Astrocyte (in vitro differentiated cells and primary cell): Measurements from ENCODE around the gene C19orf44. TPM values are rescaled to one million over a fixed set of nuclear protein-coding genes. Genes with fewer than 3 reads are reported as not detected.

Experiments
- DNase-seq: peaks from one replicate; pipeline ENCODE4 v3.0.0-alpha.2; 2010; ENCODE audit warnings: low read depth
- FAIRE-seq: peaks from 2 replicates; lab custom pipeline; 2011; peaks lifted over from hg19 to GRCh38; lab: Jason Lieb, UNC
- H2AFZ ChIP-seq: 2 replicates; pipeline ENCODE4 v1.6.0; 2012; ENCODE audit warnings: low read depth, low read length, inconsistent platforms
- H3K27ac ChIP-seq: 2 replicates; pipeline ENCODE4 v1.5.1; 2011; ENCODE audit warnings: low read depth, low read length, inconsistent platforms
- H3K27me3 ChIP-seq: 2 replicates; pipeline ENCODE4 v1.6.0; 2011; ENCODE audit warnings: low read length, inconsistent platforms; ENCODE audit not compliant: insufficient read depth
- H3K36me3 ChIP-seq: 2 replicates; pipeline ENCODE4 v1.5.1; 2011; ENCODE audit warnings: low read length, inconsistent platforms; ENCODE audit not compliant: insufficient read depth
- H3K4me1 ChIP-seq: 2 replicates; pipeline ENCODE4 v1.5.1; 2011; ENCODE audit warnings: low read length, inconsistent platforms; ENCODE audit not compliant: insufficient read depth
- H3K4me2 ChIP-seq: 2 replicates; pipeline ENCODE4 v1.6.0; 2012; ENCODE audit warnings: low read length, inconsistent platforms
- H3K4me3 ChIP-seq: 2 replicates; pipeline ENCODE4 v1.5.1; 2011; ENCODE audit warnings: low read depth, mild to moderate bottlenecking, low read length, inconsistent platforms; ENCODE audit not compliant: insufficient read depth
- H3K79me2 ChIP-seq: 2 replicates; pipeline ENCODE4 v1.6.0; 2012; ENCODE audit warnings: mild to moderate bottlenecking, low read length, inconsistent platforms; ENCODE audit not compliant: insufficient read depth
- H3K9ac ChIP-seq: 2 replicates; pipeline ENCODE4 v1.6.0; 2012; ENCODE audit warnings: mild to moderate bottlenecking, low read length, inconsistent platforms
- H3K9me3 ChIP-seq: 2 replicates; pipeline ENCODE4 v1.5.1; 2012; ENCODE audit warnings: low read depth, mild to moderate bottlenecking, low read length, inconsistent platforms; ENCODE audit not compliant: insufficient read depth
- H4K20me1 ChIP-seq: 2 replicates; pipeline ENCODE4 v1.6.0; 2012; ENCODE audit warnings: low read length, inconsistent platforms; ENCODE audit not compliant: insufficient read depth
- H3K27ac Mint-ChIP-seq: one replicate; pipeline ENCODE4 v1.8.0; 2021; ENCODE audit warnings: mild to moderate bottlenecking, mixed read lengths; ENCODE audit not compliant: unreplicated experiment
- H3K27me3 Mint-ChIP-seq: one replicate; pipeline ENCODE4 v1.8.0; 2021; ENCODE audit warnings: low read depth, mixed read lengths; ENCODE audit not compliant: unreplicated experiment
- H3K36me3 Mint-ChIP-seq: one replicate; pipeline ENCODE4 v1.8.0; 2021; ENCODE audit warnings: low read depth, mixed read lengths; ENCODE audit not compliant: unreplicated experiment
- H3K4me1 Mint-ChIP-seq: one replicate; pipeline ENCODE4 v1.8.0; 2021; ENCODE audit warnings: low read depth, mixed read lengths; ENCODE audit not compliant: unreplicated experiment
- H3K4me3 Mint-ChIP-seq: one replicate; pipeline ENCODE4 v1.8.0; 2021; ENCODE audit warnings: mild to moderate bottlenecking, moderate library complexity, mixed read lengths; ENCODE audit not compliant: unreplicated experiment
- H3K9me3 Mint-ChIP-seq: one replicate; pipeline ENCODE4 v1.8.0; 2021; ENCODE audit warnings: mild to moderate bottlenecking, mixed read lengths; ENCODE audit not compliant: unreplicated experiment
- EZH2 ChIP-seq: IDR thresholded peaks from 2 replicates; pipeline ENCODE4 v1.6.1; 2012; ENCODE audit warnings: mild to moderate bottlenecking, low read length, inconsistent platforms; ENCODE audit not compliant: insufficient read depth
- total RNA-seq: library from RNA; stranded (reverse); gene quantifications from 2 replicates; pipeline ENCODE4 v1.2.1, GENCODE V29; 2021
- TF ChIP-seq, protein P1 (sequence below): IDR thresholded peaks from 2 replicates; pipeline ENCODE4 v1.5.1; 2011; ENCODE audit warnings: low read depth, mild to moderate bottlenecking, inconsistent platforms, low read length, moderate library complexity; ENCODE audit not compliant: insufficient read depth

C19orf44 gene
- total RNA-seq, 1 donor from 2014 or later = 5.0 TPM

DNA sequence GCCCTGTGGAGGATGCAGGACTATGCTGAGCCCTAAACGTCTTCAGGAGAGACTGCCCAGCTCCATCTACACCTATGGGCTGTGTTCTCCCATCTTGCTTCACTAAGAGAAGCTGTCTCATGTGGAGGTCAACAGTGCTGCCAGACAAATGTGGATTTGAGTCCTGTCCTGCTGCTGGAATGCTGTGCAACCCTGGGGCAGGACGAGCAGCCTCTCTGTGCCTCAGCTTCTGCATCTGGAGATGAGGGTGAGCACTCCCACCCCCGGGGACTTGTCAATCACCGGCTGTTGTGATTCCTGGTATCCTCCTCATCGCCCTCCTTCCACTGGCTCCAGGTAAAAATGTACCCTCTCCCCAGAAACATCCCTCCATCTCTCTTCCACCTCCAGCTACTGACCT lies 40.7 kb upstream of the C19orf44 start:
- no peaks in the 10 kb centered on the region for H3K9me3 Mint-ChIP-seq
- FAIRE-seq (no peak), DNase-seq (no peak)
- Histone ChIP-seq H3K4me3 (no peak overlapping the region), H3K79me2 (peaks cover 83% of the 10 kb centered on the region), H3K27me3 (no peaks in the 10 kb centered on the region), H2AFZ (no peak overlapping the region), H3K4me1 (peaks cover 28% of the 10 kb centered on the region), H3K27ac (no peak overlapping the region), H3K9ac (no peak overlapping the region), H3K9me3 (no peaks in the 10 kb centered on the region), H3K4me2 (no peak overlapping the region), H3K36me3 (no peaks in the 10 kb centered on the region), H4K20me1 (peaks cover 75% of the 10 kb centered on the region)
- H3K36me3 Mint-ChIP-seq = peaks cover 2% of the 10 kb centered on the region
- TF ChIP-seq, protein P1, sequence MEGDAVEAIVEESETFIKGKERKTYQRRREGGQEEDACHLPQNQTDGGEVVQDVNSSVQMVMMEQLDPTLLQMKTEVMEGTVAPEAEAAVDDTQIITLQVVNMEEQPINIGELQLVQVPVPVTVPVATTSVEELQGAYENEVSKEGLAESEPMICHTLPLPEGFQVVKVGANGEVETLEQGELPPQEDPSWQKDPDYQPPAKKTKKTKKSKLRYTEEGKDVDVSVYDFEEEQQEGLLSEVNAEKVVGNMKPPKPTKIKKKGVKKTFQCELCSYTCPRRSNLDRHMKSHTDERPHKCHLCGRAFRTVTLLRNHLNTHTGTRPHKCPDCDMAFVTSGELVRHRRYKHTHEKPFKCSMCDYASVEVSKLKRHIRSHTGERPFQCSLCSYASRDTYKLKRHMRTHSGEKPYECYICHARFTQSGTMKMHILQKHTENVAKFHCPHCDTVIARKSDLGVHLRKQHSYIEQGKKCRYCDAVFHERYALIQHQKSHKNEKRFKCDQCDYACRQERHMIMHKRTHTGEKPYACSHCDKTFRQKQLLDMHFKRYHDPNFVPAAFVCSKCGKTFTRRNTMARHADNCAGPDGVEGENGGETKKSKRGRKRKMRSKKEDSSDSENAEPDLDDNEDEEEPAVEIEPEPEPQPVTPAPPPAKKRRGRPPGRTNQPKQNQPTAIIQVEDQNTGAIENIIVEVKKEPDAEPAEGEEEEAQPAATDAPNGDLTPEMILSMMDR = no peak
- peaks cover 37% of the 10 kb centered on the region for H3K4me1 Mint-ChIP-seq
- no peak overlapping the region for H3K27ac Mint-ChIP-seq
- H3K27me3 Mint-ChIP-seq = peaks cover 2% of the 10 kb centered on the region
- no peak overlapping the region for H3K4me3 Mint-ChIP-seq

DNA sequence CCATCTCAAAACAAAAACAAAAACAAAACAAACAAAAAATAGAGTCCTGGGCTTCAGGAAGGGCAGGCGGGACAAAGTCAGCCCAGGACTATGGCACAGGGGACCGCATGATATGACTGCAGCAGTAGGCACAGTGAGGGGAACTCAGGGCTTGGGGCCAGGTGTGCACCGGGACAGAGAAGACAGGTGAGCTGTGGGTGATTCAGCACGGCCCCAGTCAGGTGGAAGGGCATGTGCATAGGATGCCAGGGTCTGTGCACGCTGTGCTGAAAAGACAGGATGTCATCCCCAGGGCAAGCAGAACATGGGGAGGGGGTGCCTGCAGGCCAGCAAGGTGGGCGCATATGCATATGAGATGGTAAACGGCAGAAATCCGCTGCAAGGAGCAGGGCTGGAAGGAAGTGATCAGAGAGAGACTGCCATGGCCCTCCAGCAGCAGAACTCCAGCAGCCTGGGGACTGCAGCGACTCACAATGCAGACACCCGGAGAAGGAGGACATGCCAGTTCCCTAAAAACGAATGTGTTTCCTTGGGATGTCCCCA lies 39.5 kb upstream of the C19orf44 start:
- Histone ChIP-seq H3K4me1 (peaks cover 28% of the 10 kb centered on the region), H3K36me3 (no peaks in the 10 kb centered on the region), H3K79me2 (peaks cover 86% of the 10 kb centered on the region), H3K4me3 (peak overlapping the region; percentile 29), H3K27me3 (no peaks in the 10 kb centered on the region), H4K20me1 (peaks cover 77% of the 10 kb centered on the region), H3K9ac (peak overlapping the region; percentile 40), H3K9me3 (no peaks in the 10 kb centered on the region), H3K4me2 (peak overlapping the region; percentile 75), H3K27ac (peak overlapping the region; percentile 26), H2AFZ (no peak overlapping the region)
- Mint-ChIP-seq H3K4me3 (no peak overlapping the region), H3K4me1 (peaks cover 37% of the 10 kb centered on the region), H3K27ac (peak overlapping the region; percentile 53), H3K9me3 (no peaks in the 10 kb centered on the region), H3K36me3 (peaks cover 5% of the 10 kb centered on the region), H3K27me3 (peaks cover 2% of the 10 kb centered on the region)
- FAIRE-seq (no peak), DNase-seq (no peak)
- no peak for TF ChIP-seq EZH2
- TF ChIP-seq, protein P1 = no peak

DNA sequence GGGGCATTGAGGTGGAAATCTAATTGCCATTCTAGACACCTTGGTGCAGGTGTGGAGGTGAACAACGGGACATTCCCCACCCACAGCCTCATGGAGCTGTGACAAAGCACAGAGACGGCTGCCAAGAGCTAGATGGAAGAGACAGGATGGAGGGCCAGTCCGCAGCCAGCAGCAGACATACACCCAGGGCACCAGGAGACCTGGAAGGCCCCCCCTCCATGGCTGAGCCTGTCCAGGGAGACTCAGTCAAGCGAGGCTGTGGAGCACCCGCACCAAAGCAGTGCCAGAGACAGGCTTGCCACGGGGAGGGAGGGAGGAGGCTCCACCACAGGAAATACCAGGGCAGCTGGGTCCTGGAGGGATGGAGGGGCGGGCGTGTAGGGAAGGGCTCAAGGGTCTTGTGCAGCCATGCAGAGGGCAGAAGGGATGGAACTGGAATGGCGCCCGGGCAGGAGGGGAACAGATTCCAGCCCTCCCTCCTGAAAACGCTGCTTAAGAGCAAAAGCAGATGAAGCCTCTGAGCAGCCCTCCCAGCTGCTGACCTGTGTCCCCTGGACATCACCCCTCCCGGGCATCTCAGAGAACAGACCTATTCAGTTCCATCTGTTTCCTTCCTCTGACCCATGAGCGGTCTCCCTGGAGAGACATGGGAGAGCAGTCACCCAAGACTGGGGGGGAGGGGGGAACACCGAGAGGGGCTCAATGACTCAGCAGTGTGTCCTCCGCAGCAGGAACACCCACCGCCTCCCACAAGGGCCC lies 38.8 kb upstream of the C19orf44 start:
- Histone ChIP-seq H3K4me3 (peak overlapping the region; percentile 29), H3K27ac (peak overlapping the region; percentile 26), H3K9me3 (no peaks in the 10 kb centered on the region), H3K36me3 (no peaks in the 10 kb centered on the region), H3K4me2 (peak overlapping the region; percentile 75), H2AFZ (no peak overlapping the region), H3K27me3 (no peaks in the 10 kb centered on the region), H3K4me1 (peaks cover 28% of the 10 kb centered on the region), H3K9ac (peak overlapping the region; percentile 40), H4K20me1 (peaks cover 83% of the 10 kb centered on the region), H3K79me2 (peaks cover 91% of the 10 kb centered on the region)
- Mint-ChIP-seq H3K27ac (peak overlapping the region; percentile 53), H3K9me3 (no peaks in the 10 kb centered on the region), H3K36me3 (peaks cover 6% of the 10 kb centered on the region), H3K4me1 (peaks cover 37% of the 10 kb centered on the region), H3K27me3 (peaks cover 2% of the 10 kb centered on the region), H3K4me3 (no peak overlapping the region)
- DNase-seq = peak; percentile 35
- FAIRE-seq = no peak
- TF ChIP-seq, protein P1 = no peak
- TF ChIP-seq EZH2 = no peak
